Prostate gland (tissue), 2 donors: Measurements from ENCODE around the gene GABPB2. TPM values are rescaled to one million over a fixed set of nuclear protein-coding genes. Genes with fewer than 3 reads are reported as not detected.
A peak's percentile ranks its signal among the peaks of the same experiment; 100 is the strongest.

ENCODE experiments used
- DNase-seq: peaks from one replicate; pipeline ENCODE4 v3.0.0-alpha.2; 2019; ENCODE audit warnings: low spot score
- H3K27ac ChIP-seq, 2 donors: fragments of 200-600 bp; sonication (generic); 2 replicates each; pipeline ENCODE4 v1.5.1; 2017 to 2019
- H3K27me3 ChIP-seq: fragments of 200-600 bp; sonication (generic); replicated peaks from 2 replicates; pipeline ENCODE4 v1.5.1; 2019; ENCODE audit not compliant: insufficient read depth
- H3K36me3 ChIP-seq, 2 donors: fragments of 200-600 bp; sonication (generic); 1 replicate in 1 of 2; 2 replicates in 1 of 2; pipeline versions ENCODE4 v1.5.1 to v1.8.1; 2017 to 2019
- H3K4me1 ChIP-seq: fragments of 200-600 bp; sonication (generic); replicated peaks from 2 replicates; pipeline ENCODE4 v1.5.1; 2019
- H3K4me3 ChIP-seq, 2 donors: fragments of 200-600 bp; sonication (generic); 2 replicates each; pipeline ENCODE4 v1.5.1; 2017 to 2019
- H3K9me3 ChIP-seq: fragments of 200-600 bp; sonication (generic); 2 replicates; pipeline ENCODE4 v1.5.1; 2017
- CTCF ChIP-seq, 4 experiments: fragments of 200-600 bp in 2 of 4; fragments of 450-650 bp in 2 of 4; sonication (generic) in 2 of 4; IDR thresholded peaks; 1 replicate in 3 of 4; 2 replicates in 1 of 4; pipeline ENCODE4 v1.5.1; 2016 to 2019; ENCODE audit warnings: antibody characterized with exemption in 4 of 4, mild to moderate bottlenecking in 2 of 4, moderate library complexity in 2 of 4
- POLR2A ChIP-seq: fragments of 450-650 bp; IDR thresholded peaks from one replicate; pipeline ENCODE4 v1.6.1; 2016; ENCODE audit warnings: antibody characterized with exemption, mild to moderate bottlenecking
- POLR2AphosphoS5 ChIP-seq: sonication (generic); formaldehyde crosslinking; IDR thresholded peaks from one replicate; pipeline ENCODE4 v1.6.1; 2017; ENCODE audit warnings: antibody characterized with exemption
- WGBS: methylation state at CpG from one replicate; pipeline ENCODE4 v1.1.5; 2018; 5-methylcytosine and 5-hydroxymethylcytosine counted together
- intact Hi-C: fragments of 100-400 bp; cut with DNase I; formaldehyde crosslinking; loops from one replicate; pipeline ENCODE4 v1.14.2; 2022
- small RNA-seq, 2 donors: library from RNA; depleted of rRNA; stranded (forward); fragments of <200 nt; gene quantifications; one replicate each; pipeline ENCODE3, GENCODE V24; 2016
- total RNA-seq, 2 donors: library from RNA; depleted of rRNA; stranded (reverse); fragments of >200 nt; gene quantifications; one replicate each; pipeline ENCODE4 v1.1.0, GENCODE V29; 2016

GABPB2 gene
- total RNA-seq, 2 donors from 2014 or later: 14.7 to 23.5 TPM

GRCh38 chr1:151165738-151166504, 95.4 kb downstream of the GABPB2 start, which contains the start of the genes LYSMD1 and SCNM1:
Gene LYSMD1, minus strand, starts transcription at chr1:151165902. Its CDS starts 644 bp downstream, at chr1:151165258.
Gene SCNM1, plus strand, starts transcription at chr1:151166144. Its CDS starts 9 bp downstream, at chr1:151166153.
- peak in 3 of 4 experiments; percentile 15 to 66 (median 53) for TF ChIP-seq CTCF (IDR thresholded peaks at IDR 0.05)
- peak; percentile 33 for TF ChIP-seq POLR2A
- peak; percentile 100 for TF ChIP-seq POLR2AphosphoS5
- peak within 1 kb of the TSS; percentile 86 to 90 for H3K27ac ChIP-seq
- intact Hi-C loops: no loop called here
- 0% methylated on average over 38 of the region's 38 CpGs for WGBS
- peak within 1 kb of the TSS; percentile 65 to 82 for H3K4me3 ChIP-seq
- peak; percentile 98 for DNase-seq
- H3K4me1 ChIP-seq: peaks cover 6% of the 10 kb centered on the region
- H3K27me3 ChIP-seq: no peaks in the 10 kb centered on the region
- H3K36me3 ChIP-seq: peaks cover 0 to 4% of the 10 kb centered on the region in 2 donors
- H3K9me3 ChIP-seq: no peaks in the 10 kb centered on the region

- Histone ChIP-seq H3K27me3 (no peaks in the 10 kb centered on the region), H3K36me3 (no peaks in the 10 kb centered on the region), H3K27ac (peak overlapping the region; percentile 86 to 90), H3K4me3 (peak overlapping the region; percentile 65 to 82), H3K9me3 (no peaks in the 10 kb centered on the region), H3K4me1 (peaks cover 6% of the 10 kb centered on the region)
- no peak for TF ChIP-seq CTCF (IDR thresholded peaks at IDR 0.05)
- intact Hi-C loops: no loop called here
- no peak for DNase-seq
- WGBS: 2% methylated on average over 15 of the region's 15 CpGs
Observed at GRCh38 chr1:151166505-151166956, 96.0 kb downstream of the GABPB2 start.

GRCh38 chr1:151167116-151167515, 96.6 kb downstream of the GABPB2 start:
- no peak for TF ChIP-seq CTCF (IDR thresholded peaks at IDR 0.05)
- TF ChIP-seq POLR2AphosphoS5: no peak
- TF ChIP-seq POLR2A: no peak
- intact Hi-C loops: no loop called here
- Histone ChIP-seq H3K4me1 (peaks cover 6% of the 10 kb centered on the region), H3K4me3 (peak overlapping the region in 1 of 2 donors; percentile 65), H3K27me3 (no peaks in the 10 kb centered on the region), H3K36me3 (no peaks in the 10 kb centered on the region), H3K27ac (no peak overlapping the region), H3K9me3 (no peaks in the 10 kb centered on the region)
- WGBS: 88% methylated on average over 6 of the region's 6 CpGs
- DNase-seq: no peak

- no peak for TF ChIP-seq POLR2AphosphoS5
- TF ChIP-seq CTCF (IDR thresholded peaks at IDR 0.05): no peak
- no peak for TF ChIP-seq POLR2A
Observed at GRCh38 chr1:151171190-151171589, 100.6 kb downstream of the GABPB2 start.

More at GRCh38 chr1:151171190-151171589, 100.6 kb downstream of the GABPB2 start:
- Histone ChIP-seq H3K9me3 (no peaks in the 10 kb centered on the region), H3K4me1 (no peaks in the 10 kb centered on the region), H3K36me3 (no peaks in the 10 kb centered on the region), H3K4me3 (no peak overlapping the region), H3K27ac (no peak overlapping the region), H3K27me3 (no peaks in the 10 kb centered on the region)
- 90% methylated on average over 5 of the region's 5 CpGs for WGBS
- DNase-seq: no peak
- intact Hi-C loops: no loop called here

Small RNA genes within 50 kb of the gene (small RNA-seq; reads per million reads assigned to genes)
- 0 reads per million in 2 donors for gene RNU6-884P

Other genes starting within 250 kb of the GABPB2 start
- 10 to 100 TPM; 31.3 to 54.6 TPM for gene ARNT, start 194.2 kb upstream of the GABPB2 start, total RNA-seq
- 1 to 10 TPM in 1 of 2 donors, not detected in 1; 1.4 TPM for gene CTXND2, start 183.6 kb upstream of the GABPB2 start, total RNA-seq
- gene SETDB1, start 144.4 kb upstream of the GABPB2 start, total RNA-seq: 10 to 100 TPM; 26.3 to 63.8 TPM
- gene CERS2, start 95.9 kb upstream of the GABPB2 start, total RNA-seq: 100 to 1,000 TPM; 117 to 141 TPM
- 1 to 10 TPM; 1.1 to 3.4 TPM for gene ANXA9, start 88.5 kb upstream of the GABPB2 start, total RNA-seq
- gene MINDY1, start 63.9 kb upstream of the GABPB2 start, total RNA-seq: 10 to 100 TPM; 26.8 to 65.4 TPM
- gene PRUNE1, start 62.3 kb upstream of the GABPB2 start, total RNA-seq: 10 to 100 TPM; 29.2 to 37.5 TPM
- 10 to 100 TPM; 13.2 to 14.8 TPM for gene BNIPL, start 34.2 kb upstream of the GABPB2 start, total RNA-seq
- gene C1orf56, start 23.0 kb upstream of the GABPB2 start, total RNA-seq: 10 to 100 TPM; 17.3 to 17.7 TPM
- gene CDC42SE1, start 11.1 kb upstream of the GABPB2 start, total RNA-seq: 10 to 100 TPM; 66.6 to 67.4 TPM
- 1 to 10 TPM in 1 of 2 donors, under 1 TPM in 1; 0.64 to 1.9 TPM for gene MLLT11, start 10.4 kb upstream of the GABPB2 start, total RNA-seq
- gene SEMA6C, start 75.9 kb downstream of the GABPB2 start, total RNA-seq: 100 to 1,000 TPM in 1 of 2 donors, 1 to 10 TPM in 1; 4.1 to 173 TPM
- 1 to 10 TPM; 1.5 to 2.1 TPM for gene TNFAIP8L2, start 85.9 kb downstream of the GABPB2 start, total RNA-seq
- gene LYSMD1, start 95.1 kb downstream of the GABPB2 start, total RNA-seq: 10 to 100 TPM in 1 of 2 donors, 1 to 10 TPM in 1; 7.3 to 19.3 TPM
- 10 to 100 TPM; 25.1 to 39.5 TPM for gene SCNM1, start 95.4 kb downstream of the GABPB2 start, total RNA-seq
- gene TMOD4, start 105.2 kb downstream of the GABPB2 start, total RNA-seq: 1 to 10 TPM in 1 of 2 donors, not detected in 1; 1.7 TPM
- gene VPS72, start 119.4 kb downstream of the GABPB2 start, total RNA-seq: 10 to 100 TPM; 49.4 to 52.7 TPM
- 10 to 100 TPM; 40.2 to 96.7 TPM for gene PIP5K1A, start 127.8 kb downstream of the GABPB2 start, total RNA-seq
- 100 to 1,000 TPM in 1 of 2 donors, 10 to 100 TPM in 1; 96.1 to 116 TPM for gene PSMD4, start 184.0 kb downstream of the GABPB2 start, total RNA-seq
- gene ZNF687, start 211.5 kb downstream of the GABPB2 start, total RNA-seq: 10 to 100 TPM; 30.1 to 46.4 TPM